DOHH2 (cell line): ENCODE measurements around the gene UQCRFS1.

ENCODE experiments used
- CTCF ChIP-seq: fragments of 200-600 bp; sonication (generic); IDR thresholded peaks from one replicate; pipeline ENCODE4 v1.5.1; 2014; ENCODE audit warnings: antibody characterized with exemption, mild to moderate bottlenecking, low read depth, low read length; ENCODE audit not compliant: poor library complexity, severe bottlenecking
- EZH2phosphoT487 ChIP-seq: fragments of 200-600 bp; sonication (generic); IDR thresholded peaks from 2 replicates; pipeline ENCODE4 v1.6.1; 2017; ENCODE audit warnings: borderline replicate concordance, mild to moderate bottlenecking, antibody characterized with exemption, low read length, moderate library complexity, mixed read lengths

- no peak for TF ChIP-seq CTCF
- no peak for TF ChIP-seq EZH2phosphoT487
Measured at GRCh38 chr19:29259867-29260281, 46.9 kb upstream of the UQCRFS1 start.
